ENCODE data around the gene IGSF8. TPM values are rescaled to one million over a fixed set of nuclear protein-coding genes. Genes with fewer than 3 reads are reported as not detected.
A peak's percentile ranks its signal among the peaks of the same experiment; 100 is the strongest.

Gene IGSF8
- total RNA-seq, 1 experiment from 2014 or later = 7.9 TPM

DNA sequence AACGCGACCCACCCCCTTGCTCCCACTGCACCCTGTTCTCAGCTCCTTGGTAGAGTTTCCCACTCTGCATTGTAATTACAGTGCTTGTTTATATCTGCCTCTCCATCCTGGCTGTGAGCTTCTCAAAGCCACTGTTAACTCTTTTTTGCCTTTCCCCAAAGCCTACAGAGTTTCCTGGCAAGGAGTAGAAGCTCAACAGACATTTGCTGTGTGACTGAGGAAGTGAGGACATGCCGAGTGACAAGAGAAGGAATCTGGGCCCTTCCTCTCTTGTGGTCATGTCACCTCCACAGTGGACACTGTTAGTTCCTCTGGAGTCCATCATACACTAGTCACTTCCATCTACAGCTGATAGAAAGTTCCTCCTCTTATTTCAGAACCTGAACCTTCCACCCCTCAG is 6.1 kb upstream of the IGSF8 start:
- DNase-seq (ENCODE audit: low read depth) = no peak

DNA sequence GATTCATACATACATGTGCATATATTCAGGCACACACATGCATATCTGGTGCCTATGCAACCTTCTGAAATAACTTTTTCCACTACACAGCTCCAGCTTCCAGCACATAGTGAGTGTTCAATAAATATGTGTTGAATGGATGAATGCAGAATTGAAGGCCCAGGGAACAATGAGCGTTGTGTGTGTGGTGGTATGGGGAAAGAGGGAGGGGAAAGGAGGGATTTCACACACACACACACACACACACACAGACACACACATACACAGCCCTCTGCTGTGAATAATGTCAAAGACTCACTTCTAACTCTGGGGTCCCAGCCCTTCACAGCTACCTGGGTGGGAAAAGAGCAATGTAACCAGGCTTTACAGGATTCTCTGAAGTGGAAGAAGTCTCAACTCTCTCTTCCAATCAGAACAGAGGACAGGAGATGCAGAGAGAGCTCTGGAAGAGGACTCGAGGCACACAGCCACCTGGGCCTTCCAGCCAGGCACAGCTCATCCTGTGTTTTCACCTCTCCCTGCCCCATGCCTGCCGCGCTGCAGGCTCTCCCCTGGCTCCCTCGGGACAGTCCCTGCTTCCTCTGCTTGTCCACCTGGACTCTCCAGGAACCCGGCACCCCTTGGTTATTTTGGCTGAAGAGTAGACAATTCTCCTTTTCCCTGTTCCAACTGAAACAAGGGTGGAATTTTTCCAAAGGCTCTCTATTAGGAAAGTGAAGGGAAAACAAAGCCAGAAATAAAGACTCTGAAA is 5.4 kb upstream of the IGSF8 start:
- no peak for DNase-seq (ENCODE audit: low read depth)

DNA sequence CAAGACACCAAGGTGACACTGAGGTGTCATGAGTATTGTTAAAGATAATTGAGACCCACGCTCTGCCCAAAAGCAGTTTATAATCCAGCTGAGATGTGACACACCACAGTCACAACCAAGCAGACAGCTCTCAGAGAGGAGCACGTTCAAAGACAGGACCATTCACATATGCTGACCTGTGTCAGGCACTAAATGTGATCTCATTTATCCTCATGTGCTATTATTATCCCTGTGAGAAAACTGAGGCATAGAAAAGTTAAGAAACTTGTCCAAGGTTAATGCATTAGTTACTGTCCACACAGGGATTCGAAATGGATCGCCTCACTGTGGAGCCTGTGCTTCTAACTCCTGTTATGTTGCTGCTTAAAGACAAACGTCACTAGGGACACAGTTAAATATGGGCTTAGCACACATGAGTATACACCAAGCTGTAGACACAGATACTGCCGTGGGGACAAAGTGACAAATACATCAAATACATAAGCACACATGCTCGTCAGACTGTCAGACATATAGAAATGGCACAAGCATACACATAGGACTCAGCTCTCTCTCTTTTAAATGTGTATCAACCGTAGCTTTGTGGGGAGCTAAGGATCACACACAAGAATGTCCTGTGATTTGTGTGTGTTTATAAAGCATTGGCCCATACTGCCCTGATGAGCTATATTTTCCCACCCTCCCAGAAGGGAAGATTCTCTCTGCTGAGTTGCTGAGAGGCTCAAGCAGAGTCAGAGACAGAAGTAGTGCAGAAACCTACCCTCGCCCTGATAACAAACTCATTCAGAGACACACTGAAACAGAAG is 3.5 kb upstream of the IGSF8 start:
- no peak for DNase-seq (ENCODE audit: low read depth)

DNA sequence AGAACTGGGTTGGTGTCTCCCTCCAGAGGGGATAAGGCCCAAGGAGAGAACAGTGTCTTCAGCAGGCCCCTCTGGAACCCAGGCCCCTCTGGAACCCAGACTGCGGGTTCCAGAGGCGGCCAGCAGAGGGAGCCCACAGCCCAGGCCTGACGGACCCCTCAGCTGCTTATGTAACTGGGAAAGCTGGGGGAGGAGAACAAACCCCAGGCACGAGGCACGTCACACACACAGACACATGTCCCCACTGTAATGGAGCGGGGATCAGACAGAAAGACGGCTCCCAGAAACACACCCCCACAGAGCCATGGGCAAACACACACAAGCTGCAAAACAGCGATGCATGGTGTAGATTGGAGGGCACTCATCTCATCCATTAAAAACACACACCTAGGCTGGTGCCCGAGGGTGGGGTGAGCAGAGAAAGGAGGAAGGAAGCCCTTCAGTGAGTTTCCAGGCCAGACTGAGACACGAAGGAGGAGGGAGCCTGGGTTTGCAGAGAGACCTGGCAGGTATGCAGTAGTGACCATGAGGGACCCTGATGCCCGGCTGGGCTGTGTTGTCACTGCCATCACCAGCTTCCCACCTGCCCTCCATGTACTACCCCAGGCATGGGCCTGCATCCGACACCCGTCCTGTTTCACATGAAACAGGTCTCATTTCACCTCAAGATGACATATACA is 2.8 kb upstream of the IGSF8 start:
- peak; percentile 73 for DNase-seq (ENCODE audit: low read depth)

DNA sequence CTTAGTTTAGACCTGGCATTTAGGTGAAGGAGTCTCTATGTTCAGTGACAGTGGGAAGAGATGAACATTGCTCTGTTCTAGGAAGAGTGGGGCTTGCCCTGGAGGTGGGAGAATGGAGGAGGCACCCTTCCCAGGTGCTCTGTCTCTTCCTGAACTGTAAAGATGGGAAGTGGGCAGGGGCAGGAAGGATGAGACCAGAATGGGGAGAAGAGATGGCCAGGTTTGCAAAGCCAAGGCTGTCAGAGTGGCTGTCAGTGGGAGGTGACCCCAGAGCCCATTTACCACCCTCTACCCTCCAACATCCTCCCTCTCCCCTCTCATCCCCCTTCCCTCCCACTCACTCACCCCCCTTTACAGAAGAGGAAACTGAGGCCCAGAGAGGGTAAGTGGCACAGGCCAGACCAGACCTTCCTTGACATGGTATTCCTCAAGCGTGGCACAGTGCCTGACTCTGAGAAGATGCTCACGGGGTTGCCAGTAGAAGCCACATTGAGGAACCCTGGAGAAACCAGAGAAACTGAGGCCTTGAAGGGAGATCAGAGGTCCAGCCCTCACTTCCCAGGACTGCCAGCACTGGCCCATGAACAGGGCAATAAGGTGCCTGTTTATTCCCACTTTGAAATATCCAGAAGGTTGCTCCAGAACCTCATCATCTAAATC is 1.4 kb upstream of the IGSF8 start:
- no peak for DNase-seq (ENCODE audit: low read depth)

DNA sequence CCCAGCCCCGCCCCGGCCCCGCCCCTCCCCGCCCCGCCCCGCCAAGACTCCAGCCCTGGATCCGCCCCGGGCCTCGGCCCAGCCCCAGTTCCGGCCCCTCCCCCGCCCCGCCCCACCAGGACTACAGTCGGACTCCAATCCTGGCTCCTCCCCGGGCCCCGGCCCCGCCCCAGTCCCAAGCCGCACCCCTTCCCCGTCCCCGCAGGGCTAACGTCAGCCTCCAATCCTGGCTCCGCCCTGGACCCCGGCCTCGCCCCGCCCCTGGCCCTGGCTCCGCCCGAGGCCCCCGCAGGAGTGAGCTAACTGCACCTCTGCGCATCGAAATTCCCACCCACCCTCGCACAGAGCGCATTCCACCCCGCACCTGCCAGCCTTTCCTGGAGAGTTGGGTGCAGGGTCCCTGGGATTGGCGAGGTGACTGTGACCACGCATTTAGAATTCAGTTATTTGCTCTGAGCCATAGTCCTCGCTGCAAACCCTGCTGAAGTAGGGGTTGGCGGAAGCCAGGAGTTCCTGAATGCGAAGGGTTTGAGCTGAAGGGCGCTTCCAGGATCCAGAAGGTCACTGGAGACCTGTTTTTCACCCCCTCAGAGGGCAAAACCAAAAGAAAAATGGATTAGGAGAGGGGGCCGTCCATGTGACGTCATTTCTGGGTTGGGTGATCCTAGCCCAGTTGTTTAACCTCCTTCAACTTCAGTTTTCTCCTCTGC is 588 bp upstream of the IGSF8 start:
- peak; percentile 88 for DNase-seq (ENCODE audit: low read depth)

DNA sequence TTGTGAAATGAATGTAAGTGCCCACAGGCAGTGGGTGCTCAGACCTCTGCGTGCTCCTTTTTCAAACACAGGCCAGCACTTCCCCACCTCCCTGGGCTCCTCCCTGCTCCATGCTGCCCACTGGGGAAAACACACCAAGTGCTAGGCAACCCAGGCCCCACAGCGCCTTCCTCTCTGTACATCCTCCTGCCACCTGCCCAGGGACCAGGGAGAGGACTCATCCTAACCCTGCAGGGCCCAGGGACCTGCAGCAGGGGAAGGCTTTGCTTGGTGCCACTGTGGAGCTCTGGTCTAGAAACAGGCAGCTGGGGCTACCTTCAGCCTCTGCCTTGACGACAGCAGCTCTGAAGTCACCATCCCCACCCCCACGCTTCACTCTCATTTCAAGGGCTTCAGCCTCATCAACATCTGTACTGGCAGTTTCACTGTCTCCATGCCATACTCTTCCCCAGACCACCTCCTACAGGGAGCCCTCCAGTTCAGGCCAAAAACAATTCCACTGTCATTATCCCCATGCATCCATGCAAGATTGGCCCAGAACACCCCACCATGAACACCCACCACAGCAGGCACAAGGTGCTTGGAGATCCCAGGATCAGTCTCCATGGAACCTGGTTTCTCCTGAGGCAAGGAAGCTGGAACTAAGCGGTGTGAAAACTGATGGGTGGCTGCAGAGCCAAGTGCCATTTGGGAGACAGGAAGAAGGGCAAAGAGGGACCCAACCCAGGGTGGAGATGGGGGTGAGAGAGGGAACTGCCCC is 1.1 kb downstream of the IGSF8 start:
- DNase-seq (ENCODE audit: low read depth) = no peak

DNA sequence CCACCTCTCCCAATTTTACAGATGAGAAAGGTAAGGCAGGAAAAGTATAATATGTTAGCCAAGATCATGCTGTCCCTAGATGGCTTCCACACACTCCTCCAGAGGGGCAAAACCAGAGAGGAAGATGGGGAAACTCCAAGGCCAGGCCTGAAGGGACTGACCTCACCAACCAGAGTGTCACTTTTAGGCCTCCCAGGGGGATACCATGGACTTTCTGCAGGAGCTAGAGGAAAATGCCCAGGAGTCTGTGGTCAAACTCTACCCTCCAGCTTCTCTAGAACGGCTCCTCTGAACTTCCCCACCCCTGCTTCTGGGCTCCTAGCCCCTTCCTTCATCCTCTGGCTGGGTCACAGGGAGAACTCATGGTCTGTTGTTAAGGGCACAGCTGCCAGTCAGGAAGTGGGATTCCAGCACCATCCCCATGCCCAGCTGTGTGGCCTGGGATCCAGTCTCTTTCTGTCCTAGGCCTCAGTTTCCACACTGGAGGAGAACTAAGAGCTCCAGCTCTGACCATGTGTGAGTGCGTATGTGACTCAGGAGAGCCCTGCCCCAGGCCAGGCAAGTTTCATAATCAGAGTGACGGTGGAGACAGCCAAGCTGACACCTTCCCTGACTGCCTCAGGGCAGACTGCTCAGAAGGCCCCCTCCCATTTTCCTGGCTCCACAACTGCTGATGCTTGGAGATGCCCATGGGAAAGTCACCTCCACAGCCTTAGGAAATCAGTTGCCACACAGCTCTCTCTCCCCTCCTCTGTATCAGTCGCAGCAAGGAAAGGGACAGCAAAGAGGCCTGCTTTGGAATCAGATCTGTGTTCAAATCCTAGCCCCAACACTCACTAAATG is 1.9 kb downstream of the IGSF8 start:
- DNase-seq (ENCODE audit: low read depth) = peak; percentile 54

DNA sequence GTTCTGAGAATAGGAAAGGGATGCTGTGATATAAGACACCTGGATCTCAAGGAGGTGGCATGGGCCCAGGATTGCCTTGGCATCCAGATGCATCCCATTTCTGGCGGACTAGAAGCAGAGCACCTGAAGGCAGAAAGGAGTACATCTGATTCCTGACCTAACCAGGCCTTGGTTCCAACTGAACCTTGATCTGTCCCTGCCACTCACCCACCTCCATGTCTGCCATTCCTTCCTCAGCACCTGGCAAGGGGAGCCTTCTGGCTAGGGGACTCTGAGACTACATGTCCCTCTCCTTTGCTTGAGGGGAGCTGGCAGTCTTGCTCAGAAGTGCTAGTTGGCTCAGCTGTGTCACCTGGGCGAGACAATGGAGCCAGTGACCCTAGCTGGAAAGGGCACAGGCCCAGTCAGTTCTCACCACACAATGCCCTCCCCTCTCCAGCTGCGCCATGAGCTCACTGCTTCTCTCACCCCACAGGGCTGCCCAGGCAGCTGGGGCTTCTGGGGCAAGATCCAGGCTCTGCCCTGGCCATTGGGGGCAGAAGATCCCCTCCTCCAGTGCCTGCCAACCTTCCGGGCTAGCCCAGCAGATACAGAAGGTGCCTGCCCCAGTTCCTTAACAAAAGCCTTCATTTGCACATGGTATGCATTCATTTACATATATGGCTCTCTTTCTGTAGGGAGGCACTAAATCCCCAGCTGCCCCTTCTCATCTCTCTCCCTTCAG is 2.9 kb downstream of the IGSF8 start:
- no peak for DNase-seq (ENCODE audit: low read depth)

DNA sequence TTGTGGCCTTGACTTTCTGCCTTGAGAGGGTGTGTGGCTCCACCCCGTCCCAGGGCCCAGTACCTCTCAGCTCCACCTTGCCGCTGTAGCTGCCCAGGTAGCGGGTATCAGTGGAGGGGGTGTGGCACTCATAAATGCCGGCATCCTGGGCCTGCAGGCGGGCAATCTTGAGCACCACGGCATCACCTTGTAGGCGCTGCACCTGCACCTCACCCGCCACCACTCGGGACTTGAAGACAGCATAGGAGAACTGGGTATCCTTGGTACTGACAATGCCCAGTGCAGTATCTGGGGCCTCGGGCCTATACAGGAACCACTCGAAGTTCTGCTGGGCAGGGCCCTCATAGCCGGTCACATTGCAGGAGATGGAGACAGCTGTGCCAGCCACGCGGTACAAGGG is 3.6 kb downstream of the IGSF8 start:
- DNase-seq (ENCODE audit: low read depth) = no peak

DNA sequence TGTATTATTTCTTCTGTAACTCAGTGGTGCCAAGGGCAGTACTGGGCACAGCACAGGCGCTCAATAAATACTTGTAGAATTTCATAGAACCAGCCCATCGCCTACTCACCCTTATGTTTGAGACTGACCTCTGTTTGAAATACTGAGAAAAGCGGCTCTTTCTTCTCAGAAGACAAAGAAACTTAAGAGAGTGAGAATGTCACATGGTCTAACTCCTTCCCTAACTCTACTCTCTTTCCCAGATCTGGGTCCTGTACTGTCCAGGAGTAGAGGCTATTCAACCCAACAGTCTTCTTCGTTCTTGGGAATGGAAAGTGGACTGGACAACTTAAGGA is 4.2 kb downstream of the IGSF8 start:
- DNase-seq (ENCODE audit: low read depth) = no peak

DNA sequence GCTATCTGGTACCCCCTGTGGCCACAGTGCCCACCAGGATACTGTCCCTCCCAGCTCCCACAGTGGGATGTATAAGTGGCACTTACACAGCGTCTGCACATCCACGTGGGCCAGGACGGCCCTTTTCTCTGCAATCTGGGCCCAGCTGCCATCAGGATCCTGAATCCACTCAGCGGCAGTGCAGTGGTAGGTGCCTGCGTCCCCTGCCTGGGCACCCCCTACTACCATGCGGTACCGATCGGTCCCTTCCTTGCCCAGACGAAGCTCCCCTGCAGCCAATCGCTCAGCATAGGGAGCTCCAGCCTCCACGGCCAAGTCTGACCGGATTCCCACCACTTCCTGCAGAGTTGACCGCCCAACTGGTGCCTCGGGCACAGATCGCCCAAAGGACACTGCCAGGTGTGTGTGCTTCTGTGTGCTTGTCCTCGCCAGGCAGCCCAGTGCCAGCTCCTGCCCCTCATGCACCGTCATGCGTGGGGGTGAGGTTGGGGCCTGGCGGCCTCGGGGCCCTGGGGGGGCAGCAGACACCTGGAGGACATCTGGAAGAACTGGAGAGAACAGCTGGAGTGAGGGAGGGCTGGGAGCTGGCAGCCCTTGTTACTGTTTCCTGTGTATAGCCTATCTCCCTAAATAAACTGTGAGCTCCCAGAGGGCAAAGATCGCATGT is 4.7 kb downstream of the IGSF8 start:
- no peak for DNase-seq (ENCODE audit: low read depth)

DNA sequence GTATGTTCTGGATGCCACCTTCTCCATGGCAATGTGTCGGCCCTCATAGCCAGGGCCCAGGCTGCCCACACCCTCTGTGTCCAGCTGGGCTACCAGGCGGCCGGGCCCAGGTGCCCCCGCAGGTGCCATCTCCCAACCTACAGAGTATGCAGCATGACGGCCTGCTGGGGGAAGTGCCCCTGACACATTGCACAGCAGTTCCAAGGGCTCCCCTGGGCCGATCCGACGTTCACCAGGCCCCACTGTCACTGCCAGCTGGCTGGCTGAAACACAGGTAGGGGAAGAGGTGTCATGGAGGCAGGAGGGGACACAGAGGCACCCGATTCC is 5.4 kb downstream of the IGSF8 start:
- no peak for DNase-seq (ENCODE audit: low read depth)

DNA sequence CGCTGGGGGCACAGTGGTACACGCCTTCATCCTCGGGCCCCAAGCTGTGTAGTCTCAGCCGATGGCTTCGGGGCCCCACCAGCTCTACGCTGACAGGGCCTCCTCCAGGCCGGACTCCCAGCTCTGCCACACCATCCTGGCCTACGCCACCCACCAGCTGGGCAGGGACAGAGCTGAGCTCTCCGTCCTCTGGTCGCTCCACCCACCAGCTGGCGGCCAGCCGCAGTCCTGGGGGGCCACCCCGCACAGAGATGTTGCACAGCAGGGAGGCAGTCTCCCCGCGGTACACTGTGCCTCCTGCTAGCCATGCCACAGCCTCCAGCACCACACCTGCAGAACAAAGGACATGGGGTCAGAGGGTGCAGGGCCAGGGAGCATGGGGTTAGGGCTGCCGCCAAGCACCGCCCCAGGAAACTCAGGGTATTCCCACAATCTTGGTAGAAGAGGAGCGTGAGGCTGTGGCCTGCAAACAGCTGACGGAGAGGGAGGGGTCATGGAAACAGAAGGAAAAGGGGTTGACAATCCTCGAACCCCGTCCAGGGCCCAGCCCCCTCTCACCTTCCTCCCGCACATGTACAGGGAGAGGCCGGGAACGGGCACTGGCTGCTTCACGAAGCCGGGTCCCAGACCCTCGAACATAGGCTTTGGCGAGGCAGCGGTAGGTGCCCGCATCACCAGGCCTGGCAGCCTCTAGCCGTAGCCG is 5.9 kb downstream of the IGSF8 start:
- DNase-seq (ENCODE audit: low read depth) = no peak

DNA sequence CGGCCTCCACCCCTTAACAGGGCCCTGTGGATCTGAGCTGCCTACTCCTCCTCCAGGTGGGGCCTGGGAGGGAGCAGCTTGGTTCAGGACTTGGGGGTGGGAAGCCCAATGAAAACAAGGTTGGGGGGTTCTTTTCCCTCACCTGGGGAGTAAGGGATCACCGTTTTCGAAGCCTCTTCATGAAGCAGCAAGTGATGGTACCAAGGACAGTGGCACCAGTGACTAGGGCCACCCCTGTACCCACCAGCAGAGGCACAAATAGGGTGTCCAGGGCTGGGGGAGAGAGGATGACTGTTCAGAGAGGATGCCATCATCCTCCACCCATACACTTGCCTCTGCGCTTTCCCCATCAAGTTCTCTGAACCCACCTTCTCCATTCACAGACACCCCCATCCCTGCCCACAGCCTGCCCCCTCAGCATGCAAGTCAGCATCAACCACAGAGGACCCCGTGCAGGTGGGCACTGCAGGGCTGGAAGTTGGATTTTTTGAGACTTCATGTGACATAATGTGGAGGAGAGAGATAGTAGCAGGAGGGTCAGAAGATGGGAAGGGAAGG is 6.7 kb downstream of the IGSF8 start:
- no peak for DNase-seq (ENCODE audit: low read depth)

DNA sequence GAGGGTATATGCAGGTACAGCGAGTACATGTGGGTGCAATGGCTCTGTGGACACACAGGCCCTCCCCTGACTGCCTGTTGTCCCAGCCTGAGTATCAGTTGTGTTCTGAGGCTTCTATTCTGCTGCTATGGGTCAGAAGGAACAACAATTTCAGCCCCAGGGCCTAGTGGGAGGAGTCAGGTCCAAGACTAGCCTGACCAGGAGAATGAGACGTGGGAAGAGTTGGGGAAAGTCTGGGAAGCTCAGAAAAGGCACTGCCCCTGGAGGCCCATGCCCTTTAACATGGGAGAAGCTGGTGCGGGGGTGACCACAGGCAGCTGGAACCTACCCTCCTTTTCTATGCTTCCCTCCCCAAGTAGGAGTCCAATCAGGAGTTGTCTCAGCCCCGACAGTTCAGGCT is 7.7 kb downstream of the IGSF8 start:
- no peak for DNase-seq (ENCODE audit: low read depth)

DNA sequence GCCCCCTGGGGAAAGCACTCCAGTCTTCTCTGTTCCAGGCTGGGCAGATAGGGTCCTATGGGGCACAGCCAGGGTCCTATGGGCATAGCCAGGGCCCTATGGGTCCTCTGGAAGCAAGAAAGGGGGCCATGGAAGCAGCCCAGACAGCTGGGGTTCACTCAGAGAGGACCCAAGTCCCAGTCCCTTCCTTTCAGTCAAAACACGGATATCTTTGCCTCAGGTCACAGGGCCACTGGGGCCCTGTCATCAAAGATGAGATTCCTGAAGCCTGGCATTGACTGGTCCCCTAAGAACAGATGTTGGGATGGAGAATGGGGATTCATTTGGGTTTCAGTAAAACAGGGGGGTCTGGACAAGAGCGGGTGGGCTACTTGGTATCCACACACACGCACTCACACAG is 8.5 kb downstream of the IGSF8 start:
- no peak for DNase-seq (ENCODE audit: low read depth)

DNA sequence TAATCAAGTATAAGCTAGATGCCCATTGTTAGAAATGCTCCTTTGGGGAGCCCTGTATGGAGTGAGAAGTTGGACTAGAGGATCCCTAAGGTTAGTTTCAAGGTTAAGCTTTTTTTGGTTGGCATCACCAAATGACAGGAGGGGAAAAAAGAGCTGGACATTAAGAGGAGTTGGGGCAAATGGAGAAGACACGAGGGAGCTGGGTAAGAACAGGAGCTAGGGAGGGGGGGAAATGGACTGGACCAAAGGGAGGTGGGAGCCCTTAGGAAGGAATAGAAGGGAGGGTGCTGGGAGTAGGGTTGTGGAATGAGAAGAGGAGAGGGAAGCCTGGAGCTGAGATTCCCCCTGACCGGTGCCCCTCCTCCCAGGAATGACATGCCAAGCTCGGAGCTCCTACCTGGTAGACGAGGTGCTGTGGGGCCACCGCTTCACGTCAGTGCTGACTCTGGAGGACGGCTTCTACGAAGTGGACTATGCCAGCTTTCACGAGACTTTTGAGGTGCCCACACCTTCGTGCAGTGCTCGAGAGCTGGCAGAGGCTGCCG is 11.2 kb downstream of the IGSF8 start:
- DNase-seq (ENCODE audit: low read depth) = no peak

Measured in RPMI7951 (cell line).